B cell (primary cell): ENCODE measurements around the gene SAMD9. TPM values are rescaled to one million over a fixed set of nuclear protein-coding genes. Genes with fewer than 3 reads are reported as not detected.

ENCODE experiments used
- ATAC-seq: fragments of 200-7000 bp; cut with Tn5 transposase; one replicate; pipeline ENCODE4 v1.10.0; 2021; ENCODE audit warnings: low read depth, mild to moderate bottlenecking, moderate number of reproducible peaks, moderate library complexity
- CTCF ChIA-PET: fragments of 350-600 bp; sonication (Branson Sonifier 250); formaldehyde crosslinking; loops from one replicate; lab custom pipeline; 2021; ENCODE audit warnings: antibody characterized with exemption, inconsistent platforms; lab: Charles Lee
- POLR2A ChIA-PET: fragments of 350-600 bp; sonication (Branson Sonifier 250); formaldehyde crosslinking; loops from one replicate; lab custom pipeline; 2021; ENCODE audit warnings: antibody characterized with exemption; lab: Charles Lee
- DNase-seq: peaks from one replicate; pipeline ENCODE4 v3.0.0; 2013
- H2AFZ ChIP-seq: 2 replicates; pipeline ENCODE4 v1.6.1; 2012; ENCODE audit warnings: mild to moderate bottlenecking, low read depth, low read length; ENCODE audit not compliant: insufficient read depth, poor library complexity, severe bottlenecking
- H3K27ac ChIP-seq, 2 donors: 1 replicate in 1 of 2; 2 replicates in 1 of 2; pipeline ENCODE4 v1.5.1; 2012 to 2013; ENCODE audit warnings: low read length in 2 of 2, mild to moderate bottlenecking in 2 of 2, moderate library complexity in 1 of 2
- H3K27me3 ChIP-seq, 4 experiments: fragments of 200-600 bp in 1 of 4; sonication (generic) in 1 of 4; replicated peaks in 1 of 4; 1 replicate in 2 of 4; 2 replicates in 2 of 4; pipeline versions ENCODE4 v1.6.1 to v1.7.0; 2013 to 2016; ENCODE audit warnings: low read length in 3 of 4, mild to moderate bottlenecking in 2 of 4, mixed read lengths in 1 of 4, moderate library complexity in 1 of 4; ENCODE audit not compliant: insufficient read depth in 4 of 4, control insufficient read depth in 3 of 4; ENCODE audit errors: control extremely low read depth in 1 of 4
- H3K36me3 ChIP-seq, 2 experiments: replicated peaks in 1 of 2; 1 replicate in 1 of 2; 2 replicates in 1 of 2; pipeline versions ENCODE4 v1.6.1 to v1.7.1; 2013; ENCODE audit warnings: low read length in 1 of 2; ENCODE audit not compliant: insufficient read depth in 2 of 2, control insufficient read depth in 1 of 2; ENCODE audit errors: control extremely low read depth in 1 of 2, extremely low read depth in 1 of 2
- H3K4me1 ChIP-seq, 2 donors: fragments of 200-600 bp in 1 of 2; sonication (generic) in 1 of 2; 1 replicate in 1 of 2; 2 replicates in 1 of 2; pipeline versions ENCODE4 v1.5.1 to v1.6.1; 2013 to 2017; ENCODE audit warnings: low read length in 2 of 2; ENCODE audit not compliant: control insufficient read depth in 2 of 2, insufficient read depth in 2 of 2
- H3K4me2 ChIP-seq: replicated peaks from 2 replicates; pipeline ENCODE3; 2012; ENCODE audit warnings: mild to moderate bottlenecking, low read depth, low read length; ENCODE audit not compliant: poor library complexity, severe bottlenecking
- H3K4me3 ChIP-seq, 5 experiments: fragments of 200-600 bp in 1 of 5; sonication (generic) in 1 of 5; 1 replicate in 3 of 5; 2 replicates in 2 of 5; pipeline versions ENCODE4 v1.5.1 to v1.7.0; 2011 to 2016; ENCODE audit warnings: low read length in 4 of 5, mild to moderate bottlenecking in 4 of 5, low read depth in 2 of 5, control low read depth in 1 of 5, moderate library complexity in 1 of 5; ENCODE audit not compliant: insufficient read depth in 1 of 5; ENCODE audit errors: control extremely low read depth in 1 of 5, extremely low read depth in 1 of 5
- H3K79me2 ChIP-seq: fragments of 200-600 bp; sonication (generic); one replicate; pipeline ENCODE4 v1.6.0; 2016; ENCODE audit warnings: low read length; ENCODE audit not compliant: control insufficient read depth, insufficient read depth
- H3K9ac ChIP-seq: fragments of 200-600 bp; sonication (generic); 2 replicates; pipeline ENCODE4 v1.6.1; 2017; ENCODE audit warnings: mild to moderate bottlenecking, low read length, moderate library complexity
- H3K9me3 ChIP-seq, 3 donors: one replicate each; pipeline versions ENCODE4 v1.6.1 to v1.7.1; 2013; ENCODE audit warnings: low read length in 2 of 3; ENCODE audit not compliant: control insufficient read depth in 2 of 3, insufficient read depth in 1 of 3; ENCODE audit errors: control extremely low read depth in 1 of 3
- H4K20me1 ChIP-seq: 2 replicates; pipeline ENCODE4 v1.6.0; 2012; ENCODE audit warnings: mild to moderate bottlenecking, low read length; ENCODE audit not compliant: insufficient read depth, control insufficient read depth, poor library complexity, severe bottlenecking
- H3K27ac Mint-ChIP-seq: one replicate; pipeline ENCODE4 v1.8.0; 2021; ENCODE audit warnings: mixed read lengths
- H3K27me3 Mint-ChIP-seq: one replicate; pipeline ENCODE4 v1.8.0; 2021; ENCODE audit warnings: mixed read lengths
- H3K4me1 Mint-ChIP-seq: one replicate; pipeline ENCODE4 v1.8.0; 2021; ENCODE audit warnings: mixed read lengths
- H3K4me3 Mint-ChIP-seq: one replicate; pipeline ENCODE4 v1.8.0; 2021; ENCODE audit warnings: mixed read lengths
- H3K9me3 Mint-ChIP-seq: one replicate; pipeline ENCODE4 v1.8.0; 2022; ENCODE audit warnings: mixed read lengths; ENCODE audit not compliant: insufficient read depth
- EZH2 ChIP-seq: IDR thresholded peaks from 2 replicates; pipeline ENCODE4 v1.6.1; 2012; ENCODE audit warnings: borderline replicate concordance, low read depth, mild to moderate bottlenecking, moderate library complexity, low read length; ENCODE audit not compliant: insufficient read depth, poor library complexity, severe bottlenecking
- WGBS: methylation state at CpG from one replicate; pipeline ENCODE4 v1.1.5; 2013; ENCODE audit warnings: missing lambda C conversion rate; ENCODE audit not compliant: insufficient coverage; 5-methylcytosine and 5-hydroxymethylcytosine counted together
- intact Hi-C: fragments of 100-400 bp; cut with micrococcal nuclease; formaldehyde crosslinking; loops from one replicate; pipeline ENCODE4 v1.10.0; 2022
- polyA plus RNA-seq: library from polyadenylated mRNA; depleted of rRNA; stranded (reverse); fragments of >200 nt; gene quantifications from 2 replicates; pipeline ENCODE4 v1.2.3, GENCODE V29; 2012
- total RNA-seq, 2 donors: library from RNA; stranded (reverse); fragments of 120-200 nt in 1 of 2; gene quantifications; 1 replicate in 1 of 2; 2 replicates in 1 of 2; pipeline versions ENCODE4 v1.2.3 to v1.2.4, GENCODE V29; 2013 to 2022
- TF ChIP-seq, protein P1 (sequence below): fragments of 200-600 bp; IDR thresholded peaks from one replicate; pipeline ENCODE4 v1.8.0; 2022; ENCODE audit warnings: antibody characterized with exemption, mild to moderate bottlenecking

Gene SAMD9
- total and polyA plus RNA-seq, 2 donors (not counting 1 experiment from before 2014, with no cell fraction given), result 6.2 to 42.1 TPM

DNA sequence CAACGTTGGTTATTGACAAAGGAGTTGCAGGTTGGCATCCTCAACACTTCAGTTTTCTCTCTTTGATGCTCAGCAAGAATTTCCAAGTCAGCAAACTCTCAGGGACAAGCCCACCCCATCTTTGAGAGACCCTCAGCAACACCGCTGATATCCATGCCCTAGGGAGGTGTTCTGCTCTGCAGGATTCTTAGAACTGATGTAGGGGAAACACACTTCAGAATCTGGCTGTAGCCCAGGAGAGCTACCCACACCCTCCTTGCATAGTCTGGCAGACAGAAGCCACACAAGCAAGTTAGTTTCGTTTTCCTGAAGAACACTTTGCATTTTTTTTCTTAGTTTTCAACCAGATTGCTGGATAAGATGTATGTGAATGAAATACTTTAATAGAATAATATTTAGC lies 29.6 kb upstream of the SAMD9 start:
- Histone ChIP-seq H3K4me2 (peak overlapping the region; percentile 75), H3K4me3 (peak overlapping the region; percentile 43 to 93 (median 62)), H3K79me2 (peaks cover 37% of the 10 kb centered on the region), H3K9me3 (no peaks in the 10 kb centered on the region), H3K27me3 (no peaks in the 10 kb centered on the region), H4K20me1 (peaks cover 3% of the 10 kb centered on the region), H3K36me3 (peaks cover 13 to 26% of the 10 kb centered on the region in 2 experiments), H3K27ac (peak overlapping the region in 1 of 2 donors; percentile 85), H3K4me1 (peaks cover 40 to 47% of the 10 kb centered on the region in 2 donors), H3K9ac (peak overlapping the region; percentile 75), H2AFZ (peak overlapping the region; percentile 37)
- H3K9me3 Mint-ChIP-seq, result no peaks in the 10 kb centered on the region
- no peaks in the 10 kb centered on the region for H3K27me3 Mint-ChIP-seq
- peak; percentile 43 for DNase-seq
- no peak for TF ChIP-seq EZH2
- TF ChIP-seq, protein P1, sequence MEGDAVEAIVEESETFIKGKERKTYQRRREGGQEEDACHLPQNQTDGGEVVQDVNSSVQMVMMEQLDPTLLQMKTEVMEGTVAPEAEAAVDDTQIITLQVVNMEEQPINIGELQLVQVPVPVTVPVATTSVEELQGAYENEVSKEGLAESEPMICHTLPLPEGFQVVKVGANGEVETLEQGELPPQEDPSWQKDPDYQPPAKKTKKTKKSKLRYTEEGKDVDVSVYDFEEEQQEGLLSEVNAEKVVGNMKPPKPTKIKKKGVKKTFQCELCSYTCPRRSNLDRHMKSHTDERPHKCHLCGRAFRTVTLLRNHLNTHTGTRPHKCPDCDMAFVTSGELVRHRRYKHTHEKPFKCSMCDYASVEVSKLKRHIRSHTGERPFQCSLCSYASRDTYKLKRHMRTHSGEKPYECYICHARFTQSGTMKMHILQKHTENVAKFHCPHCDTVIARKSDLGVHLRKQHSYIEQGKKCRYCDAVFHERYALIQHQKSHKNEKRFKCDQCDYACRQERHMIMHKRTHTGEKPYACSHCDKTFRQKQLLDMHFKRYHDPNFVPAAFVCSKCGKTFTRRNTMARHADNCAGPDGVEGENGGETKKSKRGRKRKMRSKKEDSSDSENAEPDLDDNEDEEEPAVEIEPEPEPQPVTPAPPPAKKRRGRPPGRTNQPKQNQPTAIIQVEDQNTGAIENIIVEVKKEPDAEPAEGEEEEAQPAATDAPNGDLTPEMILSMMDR, result no peak
- ATAC-seq, result peak; percentile 67
- ChIA-PET POLR2A (no interaction called here), CTCF (interaction anchor here (0.9 kb wide), 1 partner anchor 81 kb away, joined by 3 read pairs; no protein-coding TSS in a partner anchor)
- H3K4me3 Mint-ChIP-seq, result peak overlapping the region; percentile 90
- H3K27ac Mint-ChIP-seq, result peak overlapping the region; percentile 85
- intact Hi-C loops, result loop anchor here (2.0 to 5.0 kb wide), 2 partner anchors 50 to 81 kb away; no protein-coding TSS in a partner anchor
- H3K4me1 Mint-ChIP-seq, result peaks cover 48% of the 10 kb centered on the region
- WGBS, result no CpG with 5 or more reads among the region's 3 CpGs

DNA sequence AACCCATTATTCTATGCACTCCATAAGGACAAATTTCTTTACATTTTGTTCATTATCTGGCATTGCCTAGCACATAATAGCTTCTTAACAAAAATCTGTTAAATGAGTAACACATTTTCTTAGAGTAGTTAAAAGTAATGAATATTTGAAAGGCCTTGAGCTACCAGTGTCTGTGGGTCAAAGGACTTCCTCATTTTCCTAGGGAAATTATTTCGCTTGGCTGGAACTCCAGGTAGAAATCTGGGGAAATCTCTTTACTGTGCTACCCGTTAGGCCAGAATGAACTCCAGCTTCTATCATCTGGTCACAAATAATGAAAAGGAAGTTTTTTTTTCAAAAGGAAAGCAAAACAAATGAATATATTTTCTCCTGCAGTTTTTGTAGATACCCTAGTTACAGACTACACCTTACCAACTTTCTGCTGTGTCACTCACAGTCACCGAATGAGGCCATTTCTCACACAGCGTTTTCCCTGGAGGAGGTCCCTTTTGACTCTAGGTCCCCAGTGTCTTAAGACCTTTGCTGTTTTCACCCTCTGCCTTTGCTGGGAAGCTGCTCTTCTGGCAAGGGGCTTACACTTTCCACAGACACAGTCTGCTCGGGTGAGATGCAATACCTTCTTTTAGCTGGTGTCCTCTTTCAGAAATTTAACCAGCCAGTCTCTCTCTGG lies 28.8 kb upstream of the SAMD9 start:
- Histone ChIP-seq H3K4me3 (peak overlapping the region; percentile 43 to 93 (median 62)), H3K4me2 (peak overlapping the region; percentile 75), H3K27ac (peak overlapping the region in 1 of 2 donors; percentile 85), H3K79me2 (peaks cover 37% of the 10 kb centered on the region), H3K9ac (peak overlapping the region; percentile 75), H3K36me3 (peaks cover 13 to 33% of the 10 kb centered on the region in 2 experiments), H3K27me3 (no peaks in the 10 kb centered on the region), H2AFZ (peak overlapping the region; percentile 37), H3K9me3 (no peaks in the 10 kb centered on the region), H4K20me1 (peaks cover 3% of the 10 kb centered on the region), H3K4me1 (peaks cover 40 to 47% of the 10 kb centered on the region in 2 donors)
- POLR2A ChIA-PET, result no interaction called here
- intact Hi-C loops, result loop anchor here (2.0 to 5.0 kb wide), 2 partner anchors 49 to 82 kb away; no protein-coding TSS in a partner anchor
- TF ChIP-seq, protein P1, result no peak
- no peak for TF ChIP-seq EZH2
- Mint-ChIP-seq H3K27ac (peak overlapping the region; percentile 85), H3K27me3 (no peaks in the 10 kb centered on the region), H3K9me3 (no peaks in the 10 kb centered on the region), H3K4me1 (peaks cover 48% of the 10 kb centered on the region), H3K4me3 (peak overlapping the region; percentile 90)
- CTCF ChIA-PET, result interaction anchor here (0.6 to 0.9 kb wide), 2 partner anchors 81 to 458 kb away, joined by 3 read pairs; no protein-coding TSS in a partner anchor
- no peak for ATAC-seq
- peak; percentile 11 for DNase-seq
- WGBS, result 8% methylated on average over 2 of the region's 5 CpGs
